SK-N-SH (cell line): Measurements from ENCODE around the gene ACTR3. TPM values are rescaled to one million over a fixed set of nuclear protein-coding genes. Genes with fewer than 3 reads are reported as not detected.
A peak's percentile ranks its signal among the peaks of the same experiment; 100 is the strongest.

Source experiments
- CTCF ChIA-PET: fragments of 300-600, 350-600 bp; formaldehyde crosslinking; extraction: SDS; loops from one replicate; lab custom pipeline; 2021; lab: Yijun Ruan, JAX
- POLR2A ChIA-PET: fragments of 350-600 bp; sonication (Branson Sonifier 250); formaldehyde crosslinking; extraction: SDS; loops from one replicate; lab custom pipeline; 2020; ENCODE audit warnings: antibody characterized with exemption, inconsistent platforms; lab: Yijun Ruan, JAX
- DNase-seq: peaks from one replicate; pipeline ENCODE4 v3.0.0; 2012
- H2AFZ ChIP-seq: fragments of 200-600 bp; sonication (generic); 2 replicates; pipeline ENCODE4 v1.8.1; 2016; ENCODE audit warnings: antibody characterized with exemption, mild to moderate bottlenecking, low read depth
- H3F3A ChIP-seq: fragments of 200-600 bp; sonication (generic); replicated peaks from 2 replicates; pipeline ENCODE3; 2016; ENCODE audit warnings: antibody characterized with exemption, mild to moderate bottlenecking; ENCODE audit not compliant: insufficient read depth
- H3K27ac ChIP-seq, 2 experiments: fragments of 200-500 bp in 1 of 2; fragments of 200-600 bp in 1 of 2; sonication (Bioruptor generic) in 1 of 2; sonication (generic), shearing (Covaris generic) in 1 of 2; 2 replicates each; pipeline versions ENCODE4 v1.5.1 to v1.6.1; 2014 to 2016; ENCODE audit warnings: low read depth in 2 of 2, inconsistent platforms in 1 of 2, low read length in 1 of 2, mild to moderate bottlenecking in 1 of 2, mixed read lengths in 1 of 2
- H3K27me3 ChIP-seq: fragments of 200-600 bp; sonication (generic), shearing (Covaris generic); 2 replicates; pipeline ENCODE4 v1.6.1; 2016; ENCODE audit warnings: mixed run types; ENCODE audit not compliant: insufficient read depth
- H3K36me3 ChIP-seq, 2 experiments: fragments of 200-500 bp in 1 of 2; fragments of 200-600 bp in 1 of 2; sonication (Bioruptor generic) in 1 of 2; sonication (generic) in 1 of 2; replicated peaks in 1 of 2; 2 replicates each; pipeline versions ENCODE3 to v1.5.1; 2014 to 2016; ENCODE audit warnings: low read length in 1 of 2, mild to moderate bottlenecking in 1 of 2; ENCODE audit not compliant: insufficient read depth in 2 of 2, control insufficient read depth in 1 of 2
- H3K4me1 ChIP-seq, 2 experiments: fragments of 200-500 bp in 1 of 2; fragments of 200-600 bp in 1 of 2; sonication (Bioruptor generic) in 1 of 2; sonication (generic), shearing (Covaris generic) in 1 of 2; 2 replicates each; pipeline versions ENCODE4 v1.5.1 to v1.6.1; 2014 to 2016; ENCODE audit warnings: low read depth in 1 of 2, low read length in 1 of 2, mixed run types in 1 of 2; ENCODE audit not compliant: insufficient read depth in 2 of 2, control insufficient read depth in 1 of 2
- H3K4me2 ChIP-seq: fragments of 200-600 bp; sonication (generic), shearing (Covaris generic); 2 replicates; pipeline ENCODE4 v1.6.1; 2017; ENCODE audit warnings: mixed run types
- H3K4me3 ChIP-seq, 2 experiments: fragments of 200-500 bp in 1 of 2; fragments of 200-600 bp in 1 of 2; sonication (Bioruptor generic) in 1 of 2; sonication (generic), shearing (Covaris generic) in 1 of 2; 2 replicates each; pipeline versions ENCODE4 v1.5.1 to v1.8.1; 2014 to 2016; ENCODE audit warnings: low read depth in 2 of 2, inconsistent platforms in 1 of 2, low read length in 1 of 2, mild to moderate bottlenecking in 1 of 2, mixed read lengths in 1 of 2, moderate library complexity in 1 of 2
- H3K79me2 ChIP-seq: fragments of 200-600 bp; sonication (generic); 2 replicates; pipeline ENCODE4 v1.8.1; 2017; ENCODE audit warnings: mild to moderate bottlenecking; ENCODE audit not compliant: insufficient read depth
- H3K9ac ChIP-seq: fragments of 200-600 bp; sonication (generic); 2 replicates; pipeline ENCODE4 v1.6.1; 2017; ENCODE audit warnings: mixed run types
- H3K9me2 ChIP-seq: fragments of 200-600 bp; sonication (generic); 2 replicates; pipeline ENCODE4 v1.6.1; 2017; ENCODE audit warnings: mixed run types
- H3K9me3 ChIP-seq: fragments of 200-600 bp; sonication (generic); 2 replicates; pipeline ENCODE4 v1.6.1; 2017; ENCODE audit warnings: mixed run types, mild to moderate bottlenecking, moderate library complexity
- H4K20me1 ChIP-seq: fragments of 200-600 bp; sonication (generic); 2 replicates; pipeline ENCODE4 v1.6.1; 2017; ENCODE audit warnings: mild to moderate bottlenecking, mixed run types; ENCODE audit not compliant: insufficient read depth
- CTCF ChIP-seq: fragments of 200-600 bp; sonication (generic); IDR thresholded peaks from 2 replicates; pipeline ENCODE4 v1.6.1; 2017; ENCODE audit warnings: antibody characterized with exemption, mild to moderate bottlenecking, moderate library complexity
- EP300 ChIP-seq, 2 experiments: IDR thresholded peaks; 2 replicates each; pipeline versions ENCODE4 v1.4.0 to v1.6.1; 2012; ENCODE audit warnings: borderline replicate concordance in 1 of 2, low read depth in 1 of 2, low read length in 1 of 2
- FOSL2 ChIP-seq: IDR thresholded peaks from 2 replicates; pipeline ENCODE4 v1.4.0; 2012; ENCODE audit warnings: low read depth, mild to moderate bottlenecking, moderate library complexity, borderline replicate concordance
- FOXM1 ChIP-seq: IDR thresholded peaks from 2 replicates; pipeline ENCODE4 v1.4.0; 2012; ENCODE audit warnings: low read depth, mild to moderate bottlenecking
- MAX ChIP-seq: IDR thresholded peaks from 2 replicates; pipeline ENCODE4 v1.4.0; 2012; ENCODE audit warnings: low read depth
- MXI1 ChIP-seq: IDR thresholded peaks from 2 replicates; pipeline ENCODE4 v1.6.1; 2012; ENCODE audit warnings: mild to moderate bottlenecking, low read depth, low read length, improper control_type of control experiment
- NRF1 ChIP-seq: IDR thresholded peaks from 2 replicates; pipeline ENCODE4 v1.6.1; 2012; ENCODE audit warnings: low read depth, mild to moderate bottlenecking, low read length
- PBX3 ChIP-seq: IDR thresholded peaks from 2 replicates; pipeline ENCODE4; 2012
- POLR2AphosphoS5 ChIP-seq: IDR thresholded peaks from 2 replicates; pipeline ENCODE4 v1.6.1; 2012; ENCODE audit warnings: low read depth, low read length
- REST ChIP-seq: IDR thresholded peaks from 2 replicates; pipeline ENCODE4 v1.6.1; 2012; ENCODE audit warnings: mild to moderate bottlenecking, low read depth, low read length, moderate library complexity
- TEAD4 ChIP-seq: IDR thresholded peaks from 2 replicates; pipeline ENCODE4 v1.4.0; 2012; ENCODE audit warnings: mild to moderate bottlenecking, borderline replicate concordance; ENCODE audit not compliant: insufficient read depth
- USF1 ChIP-seq: IDR thresholded peaks from 2 replicates; pipeline ENCODE4 v1.4.0; 2012; ENCODE audit warnings: low read depth, borderline replicate concordance
- USF2 ChIP-seq: fragments of 150-350 bp; IDR thresholded peaks from 2 replicates; pipeline ENCODE4 v1.6.1; 2017; ENCODE audit warnings: antibody characterized with exemption, low read length, low read depth, borderline replicate concordance
- WGBS: methylation state at CpG from one replicate; pipeline ENCODE4 v1.1.6; 2017; ENCODE audit warnings: low lambda C conversion rate; 5-methylcytosine and 5-hydroxymethylcytosine counted together
- polyA plus RNA-seq, 3 experiments: library from polyadenylated mRNA; depleted of rRNA; stranded (reverse); fragments of >200 nt; gene quantifications; 2 replicates each; pipeline ENCODE4 v1.2.3, GENCODE V29; 2012

The ACTR3 gene
- polyA plus RNA-seq, 1 of the 3 experiments (the other 2 are of a cell fraction) = 90.8 TPM

GRCh38 chr2:113889471-113890252, at the start of gene ACTR3 (continued):
- TF ChIP-seq TEAD4 (no peak), POLR2AphosphoS5 (peak; percentile 99), USF1 (no peak), FOSL2 (no peak; the same call in 1 of the 2 replicates), REST (peak; percentile 55), NRF1 (peak; percentile 63; the same call in 1 of the 2 replicates), MAX (peak; percentile 70)

- Histone ChIP-seq H3K36me3 (no peaks in the 10 kb centered on the region), H3K27me3 (no peaks in the 10 kb centered on the region), H4K20me1 (no peaks in the 10 kb centered on the region), H3K27ac (no peak overlapping the region), H3K9me3 (no peaks in the 10 kb centered on the region), H3K4me3 (no peak overlapping the region), H3K9ac (no peak overlapping the region), H3K9me2 (no peaks in the 10 kb centered on the region), H3K79me2 (no peaks in the 10 kb centered on the region), H3K4me1 (no peaks in the 10 kb centered on the region), H3K4me2 (no peak overlapping the region), H2AFZ (no peak overlapping the region), H3F3A (peaks cover 3% of the 10 kb centered on the region)
- 61% methylated on average over 7 of the region's 7 CpGs for WGBS
- TF ChIP-seq EP300 (IDR thresholded peaks at IDR 0.05; ENCODE audit: borderline replicate concordance in 1 of 2, low read depth in 1 of 2, low read length in 1 of 2) (no peak), USF2 (no peak), CTCF (no peak), MXI1 (no peak), PBX3 (no peak), FOXM1 (no peak)
- CTCF ChIA-PET = no interaction called here
- DNase-seq = no peak
- POLR2A ChIA-PET = no interaction called here
Measured at GRCh38 chr2:113840518-113840917, 49.4 kb upstream of the ACTR3 start.
